GM18502 (cell line): ENCODE results near the gene SETBP1.

Experiments
- ATAC-seq: cut with Tn5 transposase; IDR thresholded peaks from one replicate; pipeline ENCODE4 v1.9.1; 2021; ENCODE audit warnings: mild to moderate bottlenecking; ENCODE audit not compliant: unreplicated experiment, poor library complexity

The SETBP1 gene

GRCh38 chr18:44987371-44987770 is 306.7 kb downstream of the SETBP1 start:
- ATAC-seq, result no peak

- no peak for ATAC-seq
Observed at GRCh38 chr18:44988821-44989587, 308.3 kb downstream of the SETBP1 start.

DNA sequence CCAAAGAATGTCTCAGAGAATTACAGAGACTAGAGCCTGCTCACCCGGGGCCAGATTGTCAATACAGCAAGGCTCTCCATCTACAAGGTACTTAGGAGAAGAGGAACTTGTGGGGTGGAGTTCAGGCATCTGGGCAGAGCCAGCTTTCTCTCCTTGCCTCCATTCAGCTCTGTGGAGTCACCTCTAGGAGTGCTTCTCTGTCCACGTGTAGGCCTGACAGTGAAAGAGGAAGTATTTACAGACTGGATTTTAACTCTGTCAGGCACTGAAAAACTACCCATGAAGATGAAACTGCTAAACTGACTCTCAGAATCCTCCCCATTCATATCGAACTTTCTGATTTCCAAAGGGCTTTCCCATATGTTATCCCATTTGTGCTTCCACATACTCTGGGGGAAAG is 315.6 kb downstream of the SETBP1 start:
- peak; percentile 95 for ATAC-seq

GRCh38 chr18:44997174-44997573 is 316.5 kb downstream of the SETBP1 start:
- no peak for ATAC-seq

GRCh38 chr18:44998360-44998759 is 317.7 kb downstream of the SETBP1 start:
- ATAC-seq, result no peak

DNA sequence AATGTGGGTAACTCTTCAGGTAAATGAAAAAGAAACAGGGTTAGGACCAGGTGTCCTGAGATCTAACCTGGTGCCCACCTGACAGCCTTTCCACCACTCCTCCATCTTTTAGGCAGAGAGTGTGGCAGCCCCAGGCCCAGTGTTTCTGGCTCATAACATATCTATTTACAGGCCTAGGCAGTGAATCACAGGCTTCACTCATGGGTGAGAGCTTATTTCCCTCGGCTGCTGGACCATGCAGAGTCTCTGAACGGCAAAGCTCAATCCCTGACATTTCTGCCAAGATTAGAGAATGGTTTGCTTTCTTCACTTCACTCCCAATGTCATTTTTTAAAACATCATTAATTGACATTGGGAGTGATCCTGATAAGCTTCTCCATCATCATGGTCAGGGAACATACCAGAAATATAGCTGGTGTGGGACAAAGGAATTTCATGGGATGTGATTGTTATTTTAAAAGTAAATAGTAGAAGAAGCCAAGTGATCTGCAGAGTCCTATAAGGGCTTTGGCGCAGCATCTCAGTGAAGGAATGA is 323.9 kb downstream of the SETBP1 start:
- ATAC-seq, result no peak

- no peak for ATAC-seq
Observed at GRCh38 chr18:45006934-45007333, 326.2 kb downstream of the SETBP1 start.

- ATAC-seq, result no peak
Observed at GRCh38 chr18:45007531-45007930, 326.8 kb downstream of the SETBP1 start.

DNA sequence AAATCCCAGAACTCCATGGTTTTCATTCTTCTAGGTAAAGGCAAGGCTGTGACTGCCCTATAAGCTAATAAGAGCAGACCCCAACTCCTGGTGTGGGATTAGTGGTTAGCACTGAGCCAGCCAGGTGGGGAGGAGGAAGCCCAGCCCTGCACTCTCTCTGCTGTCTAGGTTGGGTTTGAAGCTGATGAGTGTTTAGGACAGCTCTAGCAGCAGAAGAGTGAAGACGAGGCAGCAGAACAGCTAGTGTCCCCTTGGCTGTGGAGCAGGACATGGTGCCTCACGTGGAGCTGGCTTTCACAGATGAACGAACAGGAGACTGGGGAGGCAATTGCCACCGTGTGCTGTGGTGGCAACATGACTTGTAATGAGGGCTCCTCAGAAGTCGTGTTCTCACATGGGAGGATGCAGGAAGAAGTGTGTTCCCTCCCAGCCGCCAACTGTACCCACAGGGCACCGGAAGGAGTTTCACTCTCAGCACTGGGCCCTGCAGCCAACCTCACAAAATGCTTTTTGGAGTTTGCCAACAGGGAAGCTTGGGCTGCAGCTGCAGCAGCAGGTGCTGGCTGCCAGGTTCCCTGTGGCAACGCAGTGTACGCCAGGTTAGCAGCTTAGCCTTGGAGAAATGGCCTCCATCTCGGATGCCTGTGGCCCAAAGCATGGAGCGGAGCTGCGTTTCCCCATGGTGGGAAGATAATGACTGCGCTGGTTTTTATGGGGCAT is 328.2 kb downstream of the SETBP1 start:
- no peak for ATAC-seq

GRCh38 chr18:45009756-45010155 is 329.1 kb downstream of the SETBP1 start:
- peak; percentile 41 for ATAC-seq

DNA sequence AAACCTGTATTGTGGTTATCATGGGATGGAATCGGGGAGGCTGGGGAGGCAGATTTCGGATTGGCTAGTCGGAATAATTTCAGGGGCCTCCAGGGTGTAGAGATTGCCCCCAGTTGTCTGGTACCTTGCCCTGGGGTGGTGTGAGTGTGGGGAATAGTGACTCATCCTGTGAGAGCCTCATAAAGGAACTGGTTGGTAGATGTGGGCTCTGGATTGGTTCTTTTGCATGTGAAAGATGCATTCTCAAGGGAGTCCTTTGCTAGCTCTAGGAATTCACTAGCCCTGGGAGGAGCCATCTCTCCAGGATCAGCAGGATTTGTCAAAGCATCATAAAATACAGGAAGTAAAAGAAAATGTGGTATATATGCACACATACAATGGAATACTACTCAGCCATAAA is 331.6 kb downstream of the SETBP1 start:
- no peak for ATAC-seq

DNA sequence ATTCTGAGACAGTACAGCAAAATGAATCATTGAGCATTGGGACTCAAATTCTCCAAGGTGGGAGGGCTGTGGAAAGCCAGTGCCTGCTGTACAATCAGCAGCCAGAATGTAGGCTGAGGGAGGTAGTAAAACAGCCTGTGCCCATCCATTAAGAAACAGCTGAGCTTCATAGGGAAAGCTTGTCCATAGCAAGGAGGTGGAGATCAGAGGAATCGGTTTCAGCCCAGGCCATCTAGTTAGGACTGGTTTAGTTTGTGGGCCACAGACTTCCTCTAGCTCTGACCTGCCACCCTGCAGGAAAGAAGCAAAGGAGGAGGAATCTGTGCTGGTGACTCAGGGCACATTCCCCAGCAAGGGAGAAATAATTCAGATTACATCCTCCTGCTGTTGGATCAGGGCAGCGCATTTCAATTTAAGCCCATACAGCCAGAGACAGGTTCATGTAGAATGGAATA is 333.4 kb downstream of the SETBP1 start:
- no peak for ATAC-seq

GRCh38 chr18:45015788-45016128 is 335.1 kb downstream of the SETBP1 start:
- no peak for ATAC-seq

DNA sequence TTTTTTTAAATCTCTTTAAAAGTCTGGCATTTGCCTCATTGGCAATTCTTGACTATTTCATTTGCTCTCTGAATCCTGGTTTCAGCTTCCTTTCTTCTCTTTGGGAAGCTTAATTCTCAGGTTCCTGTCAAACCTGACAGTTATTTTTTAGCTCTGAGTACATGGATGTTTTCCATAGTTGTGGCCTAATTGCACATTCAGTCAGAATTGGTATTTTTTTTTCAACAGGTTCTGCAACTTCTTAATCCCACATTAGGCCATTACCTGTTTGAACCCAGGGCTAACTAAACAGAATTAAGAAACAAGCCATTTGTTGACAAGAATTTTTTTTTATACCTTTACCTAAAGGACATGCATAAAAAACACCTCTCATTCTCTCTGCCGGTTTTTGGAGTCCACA is 338.8 kb downstream of the SETBP1 start:
- ATAC-seq, result no peak

DNA sequence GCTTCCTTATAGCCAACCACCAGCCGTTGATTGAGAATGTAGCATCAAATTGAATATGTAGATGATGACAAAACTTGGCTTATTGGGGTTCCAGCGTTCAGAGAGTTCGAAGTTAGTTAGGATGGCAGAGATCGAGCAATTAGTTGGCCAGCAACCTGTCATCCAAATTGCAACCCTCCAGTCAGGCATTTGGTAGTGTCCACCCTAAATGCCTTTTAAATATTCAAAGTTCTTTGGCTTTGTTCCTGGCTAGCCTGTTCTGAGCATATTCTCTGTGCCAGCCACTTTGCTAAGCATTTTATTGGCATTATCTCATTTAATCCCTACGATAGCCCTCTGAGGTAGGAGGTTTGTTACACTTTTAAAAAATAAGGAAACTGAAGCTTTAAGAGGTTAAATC is 342.8 kb downstream of the SETBP1 start:
- ATAC-seq, result no peak

- no peak for ATAC-seq
Observed at GRCh38 chr18:45024357-45025088, 343.8 kb downstream of the SETBP1 start.

DNA sequence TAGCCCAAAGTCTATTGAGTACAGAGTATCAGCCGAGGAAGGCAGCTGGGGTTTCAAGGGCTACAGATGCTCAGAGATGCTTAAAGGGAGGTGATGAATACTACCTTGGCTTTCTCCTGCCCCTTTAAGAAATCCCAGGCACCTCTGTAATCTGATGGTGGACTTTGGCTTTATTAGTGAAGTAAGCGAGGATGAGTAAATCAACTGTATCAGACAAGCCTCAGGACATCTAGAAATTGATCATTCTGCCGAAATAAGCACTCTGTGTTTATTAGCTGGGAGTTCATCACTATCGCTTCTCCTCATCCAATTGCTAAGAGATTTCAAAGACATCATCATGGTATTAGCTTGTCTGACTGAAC is 344.4 kb downstream of the SETBP1 start:
- no peak for ATAC-seq

DNA sequence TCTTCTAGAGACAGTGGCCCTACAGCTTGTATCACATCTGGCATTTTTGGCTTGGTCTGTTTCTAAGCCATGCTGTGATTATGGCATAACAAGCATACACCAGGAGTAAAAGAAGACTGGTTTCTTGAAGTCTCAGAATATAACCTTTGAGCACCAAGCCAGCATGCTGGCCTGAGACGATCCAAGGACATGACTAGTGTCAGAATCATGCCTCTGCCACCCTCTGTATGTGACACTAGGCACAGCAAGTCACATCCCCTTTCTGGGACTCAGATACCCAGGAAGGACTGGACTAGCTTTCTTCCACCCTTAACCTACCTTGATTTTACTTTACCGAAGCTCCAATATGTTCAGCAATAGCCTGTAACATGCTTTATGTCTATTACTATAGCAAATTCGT is 345.5 kb downstream of the SETBP1 start:
- ATAC-seq, result no peak

- ATAC-seq, result no peak
Observed at GRCh38 chr18:45034179-45034578, 353.5 kb downstream of the SETBP1 start.

GRCh38 chr18:45037618-45038017 is 356.9 kb downstream of the SETBP1 start:
- no peak for ATAC-seq

- ATAC-seq, result no peak
Observed at GRCh38 chr18:45039376-45039775, 358.7 kb downstream of the SETBP1 start.
